Measurements from ENCODE around the gene DPH2. TPM values are rescaled to one million over a fixed set of nuclear protein-coding genes. Genes with fewer than 3 reads are reported as not detected.

Gene DPH2
- total RNA-seq, 1 donor from 2014 or later: 25.3 TPM

GRCh38 chr1:43952731-43953346 is 17.0 kb upstream of the DPH2 start:
- DNase-seq: no peak
- TF ChIP-seq, protein P1, sequence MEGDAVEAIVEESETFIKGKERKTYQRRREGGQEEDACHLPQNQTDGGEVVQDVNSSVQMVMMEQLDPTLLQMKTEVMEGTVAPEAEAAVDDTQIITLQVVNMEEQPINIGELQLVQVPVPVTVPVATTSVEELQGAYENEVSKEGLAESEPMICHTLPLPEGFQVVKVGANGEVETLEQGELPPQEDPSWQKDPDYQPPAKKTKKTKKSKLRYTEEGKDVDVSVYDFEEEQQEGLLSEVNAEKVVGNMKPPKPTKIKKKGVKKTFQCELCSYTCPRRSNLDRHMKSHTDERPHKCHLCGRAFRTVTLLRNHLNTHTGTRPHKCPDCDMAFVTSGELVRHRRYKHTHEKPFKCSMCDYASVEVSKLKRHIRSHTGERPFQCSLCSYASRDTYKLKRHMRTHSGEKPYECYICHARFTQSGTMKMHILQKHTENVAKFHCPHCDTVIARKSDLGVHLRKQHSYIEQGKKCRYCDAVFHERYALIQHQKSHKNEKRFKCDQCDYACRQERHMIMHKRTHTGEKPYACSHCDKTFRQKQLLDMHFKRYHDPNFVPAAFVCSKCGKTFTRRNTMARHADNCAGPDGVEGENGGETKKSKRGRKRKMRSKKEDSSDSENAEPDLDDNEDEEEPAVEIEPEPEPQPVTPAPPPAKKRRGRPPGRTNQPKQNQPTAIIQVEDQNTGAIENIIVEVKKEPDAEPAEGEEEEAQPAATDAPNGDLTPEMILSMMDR (IDR thresholded peaks at IDR 0.05; ENCODE audit: partially characterized antibody, unreplicated experiment): no peak
- peak overlapping the region; percentile 34 for H3K4me3 Mint-ChIP-seq (ENCODE audit: unreplicated experiment)
- peaks cover 3% of the 10 kb centered on the region for H3K27me3 Mint-ChIP-seq (ENCODE audit: unreplicated experiment)
- no peak overlapping the region for H3K27ac Mint-ChIP-seq (ENCODE audit: unreplicated experiment)
- H3K36me3 Mint-ChIP-seq (ENCODE audit: unreplicated experiment): peaks cover 7% of the 10 kb centered on the region
- peaks cover 4% of the 10 kb centered on the region for H3K9me3 Mint-ChIP-seq (ENCODE audit: unreplicated experiment)
- H3K4me1 Mint-ChIP-seq (ENCODE audit: low read depth, unreplicated experiment): peaks cover 9% of the 10 kb centered on the region

GRCh38 chr1:43953361-43953760 is 16.4 kb upstream of the DPH2 start:
- peaks cover 6% of the 10 kb centered on the region for H3K4me1 Mint-ChIP-seq (ENCODE audit: low read depth, unreplicated experiment)
- TF ChIP-seq, protein P1 (IDR thresholded peaks at IDR 0.05; ENCODE audit: partially characterized antibody, unreplicated experiment): no peak
- H3K36me3 Mint-ChIP-seq (ENCODE audit: unreplicated experiment): peaks cover 7% of the 10 kb centered on the region
- H3K27me3 Mint-ChIP-seq (ENCODE audit: unreplicated experiment): peaks cover 3% of the 10 kb centered on the region
- DNase-seq: no peak
- peaks cover 4% of the 10 kb centered on the region for H3K9me3 Mint-ChIP-seq (ENCODE audit: unreplicated experiment)
- no peak overlapping the region for H3K27ac Mint-ChIP-seq (ENCODE audit: unreplicated experiment)
- peak overlapping the region; percentile 34 for H3K4me3 Mint-ChIP-seq (ENCODE audit: unreplicated experiment)

GRCh38 chr1:43954036-43954435 is 15.8 kb upstream of the DPH2 start:
- Mint-ChIP-seq H3K9me3 (ENCODE audit: unreplicated experiment) (peaks cover 5% of the 10 kb centered on the region), H3K4me1 (ENCODE audit: low read depth, unreplicated experiment) (peaks cover 6% of the 10 kb centered on the region), H3K36me3 (ENCODE audit: unreplicated experiment) (peaks cover 7% of the 10 kb centered on the region), H3K4me3 (ENCODE audit: unreplicated experiment) (no peak overlapping the region), H3K27ac (ENCODE audit: unreplicated experiment) (no peak overlapping the region), H3K27me3 (ENCODE audit: unreplicated experiment) (peaks cover 3% of the 10 kb centered on the region)
- TF ChIP-seq, protein P1 (IDR thresholded peaks at IDR 0.05; ENCODE audit: partially characterized antibody, unreplicated experiment): no peak
- no peak for DNase-seq

- H3K4me1 Mint-ChIP-seq (ENCODE audit: low read depth, unreplicated experiment): no peaks in the 10 kb centered on the region
- DNase-seq: no peak
- H3K9me3 Mint-ChIP-seq (ENCODE audit: unreplicated experiment): peaks cover 2% of the 10 kb centered on the region
- H3K27ac Mint-ChIP-seq (ENCODE audit: unreplicated experiment): no peak overlapping the region
- TF ChIP-seq, protein P1 (IDR thresholded peaks at IDR 0.05; ENCODE audit: partially characterized antibody, unreplicated experiment): no peak
- H3K27me3 Mint-ChIP-seq (ENCODE audit: unreplicated experiment): peaks cover 1% of the 10 kb centered on the region
- H3K36me3 Mint-ChIP-seq (ENCODE audit: unreplicated experiment): no peaks in the 10 kb centered on the region
- no peak overlapping the region for H3K4me3 Mint-ChIP-seq (ENCODE audit: unreplicated experiment)
Measured at GRCh38 chr1:43956234-43956633, 13.6 kb upstream of the DPH2 start.

- Mint-ChIP-seq H3K9me3 (ENCODE audit: unreplicated experiment) (peaks cover 2% of the 10 kb centered on the region), H3K27ac (ENCODE audit: unreplicated experiment) (no peak overlapping the region), H3K4me3 (ENCODE audit: unreplicated experiment) (no peak overlapping the region), H3K36me3 (ENCODE audit: unreplicated experiment) (no peaks in the 10 kb centered on the region), H3K4me1 (ENCODE audit: low read depth, unreplicated experiment) (no peaks in the 10 kb centered on the region), H3K27me3 (ENCODE audit: unreplicated experiment) (peaks cover 1% of the 10 kb centered on the region)
- DNase-seq: no peak
- TF ChIP-seq, protein P1 (IDR thresholded peaks at IDR 0.05; ENCODE audit: partially characterized antibody, unreplicated experiment): no peak
Measured at GRCh38 chr1:43957407-43958040, 12.3 kb upstream of the DPH2 start.
